HG03135 (cell line): Measurements from ENCODE around the gene NGFR.

Experiments
- ATAC-seq: cut with Tn5 transposase; IDR thresholded peaks from one replicate; pipeline ENCODE4 v1.9.1; 2021; ENCODE audit warnings: mild to moderate bottlenecking, moderate library complexity; ENCODE audit not compliant: unreplicated experiment

Gene NGFR

DNA sequence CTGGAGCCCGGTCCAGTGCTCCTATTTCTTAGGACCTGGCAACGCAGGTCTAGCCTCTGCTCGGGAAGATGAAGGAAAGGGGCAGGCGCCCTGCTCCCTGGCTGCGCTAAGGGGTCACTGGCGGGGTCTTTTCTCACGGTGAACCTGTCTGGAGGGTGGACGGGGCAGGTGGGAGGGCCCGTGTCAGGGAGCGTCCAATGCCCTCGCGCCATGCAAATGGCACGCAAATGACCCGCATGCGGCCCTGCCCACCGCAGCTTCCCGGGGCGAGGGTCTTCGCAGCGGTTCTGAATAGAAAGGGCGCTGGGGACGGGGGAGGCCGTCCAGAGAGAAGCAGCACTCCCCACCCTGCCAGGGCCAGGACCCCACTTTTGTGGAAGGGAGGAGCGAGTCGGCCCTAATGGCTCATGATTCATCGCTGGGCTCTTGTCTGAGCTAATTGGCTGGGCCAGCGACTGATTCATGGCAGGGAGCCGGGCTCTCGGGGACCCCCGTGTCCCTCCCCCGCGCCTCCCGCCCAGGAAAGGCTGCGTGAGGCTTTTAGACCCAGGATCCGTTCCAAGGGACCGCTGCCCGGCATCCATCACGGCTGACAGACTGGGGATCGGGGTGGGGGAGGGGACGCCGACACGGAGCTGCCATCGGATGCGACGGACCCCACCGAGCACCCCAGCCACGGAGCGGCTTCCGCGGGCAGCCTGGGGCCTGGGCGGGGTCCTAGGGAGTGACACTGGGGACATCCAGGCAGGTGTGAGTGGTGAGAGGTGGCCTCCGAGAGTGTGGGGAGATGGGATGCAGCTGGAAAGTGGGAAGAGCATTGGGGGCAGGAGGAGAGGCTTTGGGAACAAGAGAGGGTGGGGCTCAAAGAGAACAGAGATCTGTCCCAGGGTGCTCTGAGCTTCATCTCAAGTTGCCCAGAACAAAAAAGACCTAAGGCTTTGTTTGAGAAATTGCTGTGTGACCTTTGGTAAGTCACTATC lies 25.0 kb upstream of the NGFR start:
- no peak for ATAC-seq

DNA sequence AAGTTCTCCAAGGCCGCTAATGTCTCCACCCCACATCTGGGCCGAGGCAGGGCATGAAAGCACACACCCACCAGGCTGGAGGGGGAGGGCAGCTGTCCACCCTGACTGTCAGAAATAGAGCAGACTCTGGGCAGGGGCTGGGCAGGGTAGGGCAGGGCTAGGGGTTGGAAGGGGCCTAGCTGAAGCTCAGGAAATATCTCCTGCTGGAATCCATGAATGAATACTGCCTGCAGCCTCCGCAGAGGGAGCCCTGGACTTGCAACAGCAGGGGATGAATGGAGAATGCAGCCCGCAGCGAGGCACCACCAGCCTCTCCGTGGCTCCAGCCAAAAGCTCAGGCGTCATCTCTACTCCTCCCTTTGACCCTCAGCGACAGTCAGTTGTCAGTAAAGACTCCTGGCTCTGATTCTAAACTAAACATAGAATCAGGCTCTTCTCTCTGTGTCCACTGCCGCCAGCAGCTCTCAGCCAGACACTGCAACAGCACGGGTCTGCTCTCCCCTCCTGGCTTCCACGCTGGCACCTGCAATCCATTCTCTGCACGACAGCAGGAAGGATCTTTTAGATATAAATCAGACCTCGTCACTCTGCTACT lies 23.9 kb upstream of the NGFR start:
- no peak for ATAC-seq

DNA sequence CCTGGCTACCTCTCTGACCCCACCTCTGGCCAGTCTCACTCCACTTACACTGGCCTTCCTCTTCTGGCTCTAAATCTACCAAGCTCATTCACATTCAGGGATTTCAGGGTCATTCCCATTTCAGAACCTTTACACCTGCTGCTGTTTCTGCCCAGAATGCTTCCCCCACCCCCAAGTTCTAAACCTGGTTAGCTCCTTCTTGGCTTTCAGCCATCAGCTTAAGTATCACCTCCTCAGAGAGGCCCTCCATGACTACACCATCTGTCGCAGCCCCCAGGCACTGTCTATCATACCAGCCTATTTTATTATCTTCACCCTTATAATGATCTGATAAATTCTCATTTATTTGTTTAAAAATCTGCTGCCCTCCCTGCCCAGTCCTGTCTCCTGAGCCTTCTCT lies 23.3 kb upstream of the NGFR start:
- ATAC-seq, result no peak

DNA sequence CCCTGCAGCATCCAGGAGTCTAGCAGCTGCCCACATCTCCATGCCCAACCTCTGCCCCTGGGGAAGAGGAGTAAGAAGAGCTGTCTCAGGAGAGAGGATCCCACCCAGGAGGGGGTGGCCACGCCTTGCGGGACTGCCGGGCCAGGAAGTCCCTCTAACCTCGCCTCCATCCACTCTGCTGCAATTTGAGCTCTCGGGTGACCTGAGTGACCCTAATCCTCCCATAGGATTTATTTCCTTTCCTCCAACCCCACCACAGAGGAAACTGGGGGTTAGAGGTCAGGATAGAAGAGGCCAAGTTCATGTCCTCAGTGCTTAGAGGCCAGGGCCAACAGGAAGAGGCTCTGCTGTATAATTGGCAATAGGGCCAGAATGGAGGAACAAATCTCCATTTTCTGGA lies 22.6 kb upstream of the NGFR start:
- no peak for ATAC-seq

DNA sequence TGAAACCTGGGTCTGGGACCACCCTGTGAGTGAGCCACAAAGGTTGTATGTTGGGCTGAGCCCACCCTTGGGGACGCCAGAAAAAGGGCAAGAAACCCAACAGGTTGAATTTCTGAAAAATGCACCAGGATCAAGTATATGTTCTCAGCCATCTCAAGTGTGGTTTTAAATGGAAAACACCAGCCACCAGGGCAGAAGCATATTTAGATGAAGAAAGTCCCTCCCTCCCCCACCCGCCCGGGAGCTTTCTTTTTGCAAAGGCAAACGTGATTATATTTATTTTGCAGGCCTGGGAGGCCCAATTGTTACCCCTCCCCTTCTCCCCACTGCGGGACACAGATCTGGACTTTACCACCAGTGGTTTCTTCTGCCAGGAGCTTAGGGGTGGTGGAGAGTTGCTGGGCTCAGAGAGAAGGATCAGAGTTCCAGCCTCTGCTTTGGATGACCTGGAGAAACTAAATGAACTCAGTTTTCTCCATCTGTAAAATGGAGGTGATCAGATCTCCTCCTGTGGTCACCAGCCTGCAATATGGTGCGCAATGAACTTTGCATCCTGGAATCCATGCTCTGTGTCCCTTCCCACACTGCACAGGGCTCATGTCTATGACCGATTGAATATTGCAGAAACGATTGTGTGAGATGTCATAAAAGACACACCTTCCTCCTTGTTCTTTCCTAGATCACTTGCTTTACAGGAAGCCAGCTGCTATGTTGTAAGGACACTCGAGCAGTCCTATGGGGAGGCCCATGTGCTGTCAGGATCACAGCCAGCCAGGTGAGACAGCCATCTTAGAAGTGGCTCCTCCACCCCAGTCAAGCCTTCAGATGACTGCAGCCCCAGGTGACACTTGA lies 21.0 kb upstream of the NGFR start:
- no peak for ATAC-seq

DNA sequence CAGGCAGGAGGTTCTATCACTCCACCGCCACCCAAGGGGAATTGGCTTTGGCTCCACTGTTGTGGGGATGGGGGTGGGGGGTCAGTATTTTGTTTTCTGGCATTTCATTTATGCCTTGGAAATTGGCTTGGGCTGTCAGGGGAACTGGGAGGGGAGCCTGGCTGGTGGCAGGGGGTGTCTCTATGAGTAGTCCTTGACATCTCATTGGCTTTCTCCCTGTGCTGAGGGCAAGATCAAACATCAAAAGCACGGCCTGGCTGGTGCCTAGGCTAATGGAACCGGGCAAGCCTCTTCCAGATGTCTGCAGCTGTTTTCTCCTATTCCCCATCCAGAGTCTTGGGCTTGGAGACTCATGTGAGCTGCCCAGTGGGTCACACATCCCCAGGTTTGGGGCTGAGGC lies 17.4 kb upstream of the NGFR start:
- ATAC-seq, result no peak

DNA sequence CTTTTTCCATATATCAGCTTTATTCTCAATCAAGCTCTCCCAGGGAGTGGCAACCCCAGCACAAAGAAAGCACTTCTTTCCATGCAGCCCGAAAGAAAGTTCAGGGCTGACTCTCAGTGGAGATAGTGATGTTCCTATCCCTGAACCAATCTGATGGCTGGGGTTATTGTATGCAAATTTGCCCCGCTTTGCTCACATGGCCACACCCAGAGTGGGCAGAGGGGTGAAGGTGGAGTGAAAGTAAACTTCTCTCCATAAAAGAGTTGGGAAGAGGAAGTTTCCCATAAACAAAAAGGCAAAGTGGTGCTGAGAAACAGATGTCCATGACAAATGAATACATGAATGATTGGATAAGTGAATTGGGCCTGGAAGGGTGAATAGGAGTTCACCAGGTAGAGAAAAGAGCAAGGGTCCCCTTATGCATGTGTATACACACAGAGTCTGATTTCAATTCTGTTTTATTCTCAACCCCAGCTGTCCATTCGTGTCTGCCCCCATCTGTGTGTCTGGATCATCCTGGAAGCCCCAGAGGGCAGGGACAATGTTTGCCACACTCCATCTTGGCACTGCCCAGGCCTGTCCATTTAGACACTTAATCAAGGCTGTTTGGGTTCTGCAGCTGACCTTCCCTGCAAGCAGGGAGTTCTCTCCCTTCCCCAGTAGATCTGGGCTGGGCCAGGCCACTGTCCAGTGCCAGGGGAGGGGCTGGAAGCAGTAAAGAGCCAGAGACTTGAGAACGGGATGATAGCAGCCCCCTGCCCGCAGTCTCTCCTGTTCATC lies 14.1 kb upstream of the NGFR start:
- no peak for ATAC-seq

DNA sequence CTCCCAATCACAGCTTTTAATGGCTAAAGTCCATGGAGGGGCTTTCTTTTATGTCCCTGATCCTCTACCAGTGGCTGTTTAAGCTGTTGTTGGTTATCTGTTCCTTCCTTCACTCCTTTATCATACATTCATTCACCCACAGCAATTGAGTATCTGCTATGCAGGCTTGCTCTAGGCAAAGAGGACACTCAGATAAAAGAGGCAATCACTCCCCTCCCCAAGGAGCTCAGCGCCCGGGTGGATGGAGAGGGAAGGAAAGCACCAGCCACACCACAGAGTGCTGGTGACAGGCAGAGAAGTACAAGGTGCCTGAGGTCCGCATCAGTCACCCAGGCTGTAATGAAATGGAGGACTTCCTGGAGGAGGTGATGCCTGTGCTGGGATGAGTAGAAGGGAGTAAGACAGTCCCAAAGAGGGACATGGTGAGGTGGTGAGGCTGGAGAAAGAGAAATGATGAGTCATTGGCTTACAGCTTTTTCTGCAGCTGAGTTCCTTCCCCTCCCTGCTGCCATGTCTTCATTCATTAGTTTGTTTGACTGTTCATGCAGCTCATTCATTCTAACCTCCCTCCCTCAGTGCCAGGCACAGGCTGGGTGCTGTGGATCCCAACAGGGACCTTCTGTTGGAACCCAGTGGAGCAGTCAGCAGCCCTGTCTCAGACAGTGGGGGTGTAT lies 12.8 kb upstream of the NGFR start:
- no peak for ATAC-seq

DNA sequence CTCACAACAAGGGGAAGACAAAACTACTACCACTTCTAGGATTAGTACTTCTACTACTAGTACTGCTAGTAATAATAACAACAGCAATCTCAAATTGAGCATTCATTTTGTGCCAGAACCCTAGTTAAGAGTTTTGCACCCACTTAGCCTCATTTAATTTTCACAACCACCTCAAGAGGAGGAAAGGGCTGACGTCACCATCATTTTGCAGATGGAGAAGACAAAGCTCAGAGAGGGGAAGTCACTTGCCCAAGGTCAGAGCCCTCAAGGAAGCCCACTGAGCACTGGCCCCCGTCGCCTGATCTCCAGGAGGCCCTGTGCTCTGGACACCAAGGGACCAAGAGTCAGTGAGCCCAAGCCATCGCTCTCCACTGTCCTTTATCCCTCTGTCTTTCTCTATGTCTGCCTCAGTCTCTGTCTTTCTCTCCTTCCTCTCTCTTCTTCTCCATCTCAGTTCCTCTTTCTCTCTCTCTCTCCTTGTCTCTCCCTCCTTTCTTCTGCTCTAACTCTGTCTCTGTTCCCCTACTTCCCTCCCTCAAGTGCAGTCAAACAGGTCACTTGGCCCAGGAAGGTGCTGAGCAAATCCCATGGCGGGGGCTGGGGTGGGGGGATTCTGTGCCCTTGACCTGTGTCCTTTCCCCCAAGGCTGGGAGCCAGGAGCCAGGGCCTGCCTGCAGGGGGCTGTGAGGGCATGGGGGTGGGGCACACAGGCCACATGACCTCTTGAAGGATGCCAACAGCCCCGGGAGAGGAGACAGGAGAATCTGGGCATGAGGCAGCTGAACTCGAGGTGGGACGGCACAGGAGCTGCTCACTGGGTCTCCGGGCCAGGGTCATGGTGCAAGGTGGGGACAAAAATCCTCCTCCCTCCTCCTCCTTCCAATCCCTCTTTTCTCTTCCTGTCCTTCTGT lies 11.2 kb upstream of the NGFR start:
- no peak for ATAC-seq

DNA sequence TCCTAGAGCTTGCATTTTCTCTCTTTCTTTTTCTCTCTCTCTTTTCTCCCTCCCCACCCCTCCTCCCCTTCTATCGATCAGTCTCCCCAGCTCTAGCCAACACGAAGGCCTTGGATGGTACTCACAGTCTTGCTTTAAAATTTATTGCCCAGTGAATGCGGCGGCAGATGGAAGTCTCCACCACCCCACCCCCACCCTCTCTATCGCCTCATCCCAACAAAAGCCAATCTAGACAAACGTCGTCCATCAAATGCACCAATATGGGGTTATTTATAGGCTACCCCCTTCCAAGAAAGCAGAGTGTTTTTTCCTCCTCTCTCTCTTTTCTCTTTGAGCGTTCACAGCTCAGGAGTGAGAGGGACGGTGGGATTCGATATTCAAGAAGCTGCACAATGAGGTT lies 10.5 kb upstream of the NGFR start:
- no peak for ATAC-seq

DNA sequence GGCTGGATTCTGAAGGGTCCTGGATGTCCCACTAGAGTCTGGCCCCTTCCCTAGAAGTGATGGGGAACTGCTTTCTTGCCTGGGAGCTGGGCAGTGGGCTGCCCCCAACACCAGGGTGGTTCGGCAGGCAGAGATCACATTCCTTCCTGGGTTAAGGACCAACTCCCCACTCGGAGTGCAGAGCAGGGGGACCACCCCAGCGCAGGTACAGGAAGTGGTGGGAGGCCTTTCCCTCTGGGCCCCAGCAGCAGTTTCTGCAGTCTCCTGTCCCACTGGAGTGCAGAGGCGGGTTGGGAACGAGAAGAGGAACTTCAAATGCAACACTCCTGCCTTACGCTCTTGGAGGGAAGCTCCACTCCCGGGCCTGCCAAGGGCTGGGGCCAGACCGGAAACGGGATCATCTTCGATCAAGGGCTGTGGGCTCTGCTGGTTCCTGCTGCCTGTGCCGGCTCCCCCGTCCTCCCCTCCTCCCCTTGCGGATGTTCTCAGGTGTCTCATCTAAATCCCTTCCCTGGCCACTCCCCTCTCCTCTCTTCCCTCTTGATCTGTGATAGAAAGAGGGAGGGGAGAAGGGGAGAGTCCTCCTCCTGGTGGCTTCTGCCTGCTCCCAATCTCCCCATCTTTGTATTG lies 9.0 kb upstream of the NGFR start:
- ATAC-seq, result no peak

DNA sequence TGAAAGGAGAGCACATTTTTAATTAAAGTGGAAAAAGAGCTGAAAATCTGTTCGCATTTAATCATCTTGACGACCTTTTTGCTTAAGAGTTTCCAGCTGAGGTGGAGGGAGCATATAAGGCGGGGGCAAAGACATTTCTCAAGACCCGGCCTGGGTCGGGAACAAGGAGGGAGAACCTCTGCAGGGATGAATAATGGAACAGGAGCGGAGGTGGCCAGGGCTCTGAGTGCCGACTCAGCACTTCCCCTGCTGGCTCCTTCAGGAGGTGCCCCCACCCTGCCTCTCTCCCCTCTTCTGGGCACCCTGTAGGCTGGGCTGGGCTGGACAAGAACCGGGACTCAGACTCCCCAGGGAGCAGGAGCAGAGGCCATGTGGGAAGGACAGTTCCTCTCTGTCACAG lies 7.9 kb upstream of the NGFR start:
- ATAC-seq, result no peak

DNA sequence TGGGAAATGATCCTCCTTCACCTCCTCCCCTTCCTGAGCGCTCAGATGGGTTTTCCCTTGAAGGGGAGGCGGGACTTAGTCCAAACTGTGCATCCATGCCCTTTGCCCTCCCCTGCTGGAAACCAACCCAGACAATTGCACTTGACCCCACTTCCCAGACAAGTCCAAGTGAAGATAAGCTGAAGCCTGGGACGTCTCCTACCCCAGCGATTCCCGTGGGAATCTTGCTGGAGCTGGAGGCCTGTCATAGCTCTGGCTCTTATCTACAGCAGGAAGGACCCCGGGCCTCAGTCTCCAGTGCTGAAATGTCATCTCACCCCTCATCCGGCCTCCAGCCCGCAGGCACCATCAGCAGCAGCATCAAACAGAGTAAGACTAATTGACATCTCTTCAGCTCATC lies 6.5 kb upstream of the NGFR start:
- ATAC-seq, result no peak

DNA sequence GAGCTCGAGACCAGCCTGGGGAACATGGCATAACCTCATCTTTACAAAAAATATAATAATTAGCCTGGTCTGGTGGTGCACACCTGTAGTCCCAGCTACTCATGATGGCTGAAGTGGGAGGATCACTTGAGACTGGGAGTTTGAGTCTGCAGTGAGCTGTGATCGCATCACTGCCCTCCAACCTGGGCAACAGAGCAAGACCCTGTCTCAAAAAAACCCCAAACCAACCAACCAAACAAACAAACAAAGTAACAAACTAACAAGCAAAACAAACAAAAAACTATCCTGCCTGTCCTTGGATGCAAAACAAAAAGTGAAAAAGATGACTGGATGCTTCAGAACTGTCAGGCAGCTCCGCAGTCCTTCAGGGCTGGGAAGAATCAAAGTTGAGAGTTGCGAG lies 5.7 kb upstream of the NGFR start:
- no peak for ATAC-seq

DNA sequence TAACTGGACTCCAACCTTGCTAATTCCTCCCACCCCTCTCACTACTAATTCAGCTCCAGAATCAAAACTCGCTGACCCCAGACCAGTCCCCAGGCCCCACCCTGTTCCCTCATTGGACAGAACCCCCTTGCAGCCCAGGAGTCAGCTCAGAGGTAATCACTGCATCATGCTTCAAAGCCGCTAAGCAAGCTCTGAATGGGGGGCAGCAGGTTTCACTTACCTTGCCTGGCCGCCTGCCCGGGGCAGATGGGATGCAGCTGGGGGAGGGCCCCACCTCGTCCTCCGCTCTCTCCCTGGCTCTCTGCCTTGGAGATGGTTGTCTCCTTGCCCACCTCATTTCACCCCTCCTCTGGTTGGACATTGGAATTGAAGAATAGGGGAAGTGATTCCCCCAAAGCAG lies 4.8 kb upstream of the NGFR start:
- ATAC-seq, result no peak

DNA sequence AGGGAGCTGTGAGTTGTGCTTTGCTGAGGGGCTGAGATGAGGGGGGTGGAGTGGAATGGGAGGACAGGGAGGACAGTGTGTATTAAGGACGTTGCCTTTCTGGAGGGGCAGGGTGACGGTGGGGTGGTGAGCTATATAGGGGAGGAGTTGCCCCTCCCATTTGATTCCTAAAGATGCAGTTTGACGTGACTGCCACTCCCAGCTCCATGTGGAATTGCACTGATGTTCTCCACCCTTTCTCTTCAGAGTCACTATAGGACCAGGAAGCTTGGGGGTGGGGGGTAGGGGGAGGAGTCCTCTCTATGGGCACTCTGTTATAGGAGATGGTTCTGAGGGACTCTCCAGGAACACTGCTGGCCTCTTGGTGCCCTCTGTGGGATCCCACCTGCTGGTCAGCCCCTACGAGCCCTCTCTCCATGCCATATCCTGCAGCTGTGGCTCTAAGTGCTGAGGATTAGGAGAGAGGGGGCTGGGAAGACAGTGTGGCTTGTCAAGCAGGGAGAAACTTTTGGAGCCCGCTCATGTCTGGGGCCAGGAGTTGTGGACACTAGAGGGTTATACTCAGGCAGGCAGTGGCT lies 3.8 kb upstream of the NGFR start:
- no peak for ATAC-seq

DNA sequence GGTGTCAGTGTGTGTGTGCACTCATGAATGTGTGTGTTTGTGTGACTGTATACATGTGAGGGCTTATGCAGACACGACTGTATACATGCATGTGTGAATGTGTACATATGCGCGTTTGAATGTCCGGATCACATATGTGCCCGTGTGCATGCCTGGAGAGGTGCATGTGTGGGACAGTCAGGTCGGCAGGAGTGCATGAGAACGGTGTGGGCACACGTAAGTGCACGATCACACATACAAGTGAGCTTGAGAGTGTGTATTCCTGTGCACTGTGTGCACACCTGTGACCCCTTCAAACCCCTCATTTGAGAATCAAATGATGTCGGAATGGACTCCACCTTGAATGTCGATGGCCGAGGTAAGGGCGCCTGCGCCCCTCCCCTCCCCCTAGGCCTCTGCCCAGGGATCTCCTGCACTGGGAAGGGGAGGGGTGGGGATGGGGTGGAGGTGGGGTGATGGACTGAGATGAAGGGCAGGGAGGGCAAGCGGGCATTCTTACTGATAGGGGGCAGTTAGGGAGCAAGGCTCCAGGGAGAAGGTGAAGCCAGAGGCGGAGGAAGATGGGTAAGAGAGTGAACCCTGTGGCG lies 601 bp upstream of the NGFR start:
- ATAC-seq, result no peak

DNA sequence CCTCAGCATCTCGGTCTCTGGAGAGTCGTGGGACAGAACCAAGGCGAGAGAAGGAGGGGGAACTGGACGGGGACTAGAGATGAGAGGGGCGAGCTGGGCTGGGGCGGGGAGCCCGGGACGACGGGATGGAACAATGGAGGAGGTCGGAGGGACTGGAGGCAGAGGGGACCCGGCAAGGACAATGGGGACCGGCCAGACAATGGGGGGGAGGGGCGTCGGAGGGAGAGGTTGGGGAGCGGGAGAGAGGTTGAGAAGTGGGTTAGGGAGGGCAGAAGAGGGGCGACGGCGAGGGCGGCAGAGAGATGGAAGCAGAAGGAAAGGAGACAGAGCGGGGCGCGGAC lies 719 bp downstream of the NGFR start:
- no peak for ATAC-seq
